IMR-90 (cell line): ENCODE measurements around the gene PINLYP. TPM values are rescaled to one million over a fixed set of nuclear protein-coding genes. Genes with fewer than 3 reads are reported as not detected.

Experiments used
- ATAC-seq: fragments of 200-7000 bp; cut with Tn5 transposase; 2 replicates; pipeline ENCODE4 v1.9.1; 2020; ENCODE audit warnings: low read depth, mild to moderate bottlenecking, moderate library complexity
- BruUV-seq: library from RNA; stranded (reverse); fragments of 400-500 nt; replicated peaks from 2 replicates; lab custom pipeline; 2021; lab: Mats Ljungman, UMichigan
- CTCF ChIA-PET: fragments of 300-600 bp; formaldehyde crosslinking; extraction: SDS; loops from one replicate; lab custom pipeline; 2021; ENCODE audit warnings: antibody characterized with exemption; lab: Yijun Ruan, JAX
- POLR2A ChIA-PET: fragments of 300-600 bp; sonication (Branson Sonifier 250); formaldehyde crosslinking; loops from one replicate; lab custom pipeline; 2022; ENCODE audit warnings: antibody characterized with exemption; ENCODE audit not compliant: unreplicated experiment; lab: Charles Lee
- DNase-seq: peaks from one replicate; pipeline ENCODE4 v3.0.0; 2013
- H2AFZ ChIP-seq: replicated peaks from 2 replicates; pipeline ENCODE3; 2013; ENCODE audit warnings: low read length, mild to moderate bottlenecking; ENCODE audit not compliant: poor library complexity
- H2AK5ac ChIP-seq: 2 replicates; pipeline ENCODE4 v1.6.1; 2013; ENCODE audit warnings: low read depth, low read length, inconsistent platforms
- H2AK9ac ChIP-seq: replicated peaks from 2 replicates; pipeline ENCODE3; 2013; ENCODE audit warnings: mild to moderate bottlenecking, low read depth, low read length, moderate library complexity; ENCODE audit not compliant: poor library complexity
- H2BK120ac ChIP-seq: 2 replicates; pipeline ENCODE4 v1.6.1; 2013; ENCODE audit warnings: low read depth, low read length, inconsistent platforms
- H2BK15ac ChIP-seq: 3 replicates; pipeline ENCODE4 v1.6.1; 2013; ENCODE audit warnings: low read depth, low read length, inconsistent platforms
- H2BK20ac ChIP-seq: 2 replicates; pipeline ENCODE4 v1.6.1; 2013; ENCODE audit warnings: low read depth, mild to moderate bottlenecking, inconsistent platforms, low read length, moderate library complexity
- H2BK5ac ChIP-seq: 2 replicates; pipeline ENCODE4 v1.6.1; 2013; ENCODE audit warnings: mild to moderate bottlenecking, low read depth, low read length, inconsistent platforms; ENCODE audit not compliant: poor library complexity, severe bottlenecking
- H3K14ac ChIP-seq: replicated peaks from 2 replicates; pipeline ENCODE4 v1.6.1; 2013; ENCODE audit warnings: low read depth, low read length, inconsistent platforms
- H3K18ac ChIP-seq: 2 replicates; pipeline ENCODE4 v1.6.1; 2013; ENCODE audit warnings: low read depth, low read length, control low read depth
- H3K23ac ChIP-seq: 2 replicates; pipeline ENCODE4 v1.6.1; 2013; ENCODE audit warnings: low read depth, low read length, inconsistent platforms
- H3K27ac ChIP-seq: 2 replicates; pipeline ENCODE4 v1.5.1; 2013; ENCODE audit warnings: mild to moderate bottlenecking, control low read depth, low read length; ENCODE audit not compliant: insufficient read depth
- H3K27me3 ChIP-seq: 2 replicates; pipeline ENCODE4 v1.6.1; 2013; ENCODE audit warnings: low read length; ENCODE audit not compliant: control insufficient read depth, insufficient read depth
- H3K36me3 ChIP-seq: 2 replicates; pipeline ENCODE4 v1.6.1; 2013; ENCODE audit warnings: low read length, mixed read lengths; ENCODE audit not compliant: control insufficient read depth, insufficient read depth
- H3K4ac ChIP-seq: 2 replicates; pipeline ENCODE4 v1.6.1; 2013; ENCODE audit warnings: low read depth, low read length, inconsistent platforms
- H3K4me1 ChIP-seq: 2 replicates; pipeline ENCODE4 v1.6.1; 2013; ENCODE audit warnings: low read length, mixed read lengths; ENCODE audit not compliant: control insufficient read depth, insufficient read depth
- H3K4me2 ChIP-seq: 2 replicates; pipeline ENCODE4 v1.6.1; 2013; ENCODE audit warnings: low read depth, mild to moderate bottlenecking, control low read depth, low read length, moderate library complexity
- H3K4me3 ChIP-seq: 2 replicates; pipeline ENCODE4 v1.5.1; 2013; ENCODE audit warnings: low read depth, mild to moderate bottlenecking, control low read depth, low read length, moderate library complexity; ENCODE audit not compliant: insufficient read depth
- H3K56ac ChIP-seq: 2 replicates; pipeline ENCODE4 v1.6.1; 2013; ENCODE audit warnings: low read length, inconsistent platforms; ENCODE audit not compliant: insufficient read depth; ENCODE audit errors: extremely low read depth
- H3K79me1 ChIP-seq, 2 experiments: 2 replicates each; pipeline ENCODE4 v1.6.1; 2013; ENCODE audit warnings: low read length in 2 of 2, inconsistent platforms in 1 of 2, low read depth in 1 of 2
- H3K9ac ChIP-seq: 2 replicates; pipeline ENCODE4 v1.6.1; 2013; ENCODE audit warnings: low read depth, low read length, control low read depth
- H3K9me1 ChIP-seq: 2 replicates; pipeline ENCODE4 v1.6.1; 2013; ENCODE audit warnings: low read length, inconsistent platforms; ENCODE audit not compliant: insufficient read depth
- H3K9me3 ChIP-seq: 2 replicates; pipeline ENCODE4 v1.6.1; 2013; ENCODE audit warnings: low read length; ENCODE audit not compliant: control insufficient read depth, insufficient read depth
- H4K20me1 ChIP-seq: 2 replicates; pipeline ENCODE4 v1.6.1; 2013; ENCODE audit warnings: low read length, inconsistent platforms; ENCODE audit not compliant: insufficient read depth
- H4K5ac ChIP-seq: 2 replicates; pipeline ENCODE4 v1.6.1; 2013; ENCODE audit warnings: mild to moderate bottlenecking, low read depth, low read length, control low read depth
- H4K8ac ChIP-seq, 2 experiments: 2 replicates each; pipeline ENCODE4 v1.6.1; 2013; ENCODE audit warnings: low read depth in 2 of 2, low read length in 2 of 2, control low read depth in 1 of 2, inconsistent platforms in 1 of 2
- H4K91ac ChIP-seq: 2 replicates; pipeline ENCODE4 v1.6.1; 2013; ENCODE audit warnings: low read depth, low read length, inconsistent platforms; ENCODE audit not compliant: insufficient read depth
- BHLHE40 ChIP-seq: fragments of 150-350 bp; IDR thresholded peaks from 2 replicates; pipeline ENCODE4 v1.6.1; 2016; ENCODE audit warnings: mild to moderate bottlenecking, low read depth, low read length
- CEBPB ChIP-seq: IDR thresholded peaks from 2 replicates; pipeline ENCODE4 v1.6.1; 2012; ENCODE audit warnings: low read depth, low read length, improper control_type of control experiment
- CHD1 ChIP-seq: IDR thresholded peaks from 2 replicates; pipeline ENCODE4 v1.6.1; 2012; ENCODE audit warnings: low read depth, low read length, improper control_type of control experiment
- ELK1 ChIP-seq: fragments of 150-350 bp; IDR thresholded peaks from 2 replicates; pipeline ENCODE4 v1.6.1; 2016; ENCODE audit warnings: low read depth, mild to moderate bottlenecking, low read length, moderate library complexity, borderline replicate concordance
- FOS ChIP-seq: fragments of 150-350 bp; IDR thresholded peaks from 2 replicates; pipeline ENCODE4 v1.6.1; 2016; ENCODE audit warnings: low read depth, low read length
- MAFK ChIP-seq: IDR thresholded peaks from 2 replicates; pipeline ENCODE4 v1.6.1; 2012; ENCODE audit warnings: low read depth, low read length, improper control_type of control experiment
- MAZ ChIP-seq: IDR thresholded peaks from 2 replicates; pipeline ENCODE4 v1.6.1; 2012; ENCODE audit warnings: low read depth, mild to moderate bottlenecking, low read length, improper control_type of control experiment, moderate library complexity, borderline replicate concordance
- MXI1 ChIP-seq: IDR thresholded peaks from 2 replicates; pipeline ENCODE4 v1.6.1; 2012; ENCODE audit warnings: low read depth, mild to moderate bottlenecking, low read length, moderate library complexity, borderline replicate concordance
- NFE2L2 ChIP-seq: fragments of 150-350 bp; IDR thresholded peaks from 2 replicates; pipeline ENCODE4 v1.6.1; 2016; ENCODE audit warnings: low read depth, mild to moderate bottlenecking, low read length
- POLR2A ChIP-seq: IDR thresholded peaks from 2 replicates; pipeline ENCODE4 v1.6.1; 2012; ENCODE audit warnings: mild to moderate bottlenecking, low read depth, low read length
- RAD21 ChIP-seq: IDR thresholded peaks from 2 replicates; pipeline ENCODE4 v1.6.1; 2012; ENCODE audit warnings: low read length, improper control_type of control experiment
- RCOR1 ChIP-seq: IDR thresholded peaks from 2 replicates; pipeline ENCODE4 v1.6.1; 2012; ENCODE audit warnings: mild to moderate bottlenecking, low read length, improper control_type of control experiment; ENCODE audit not compliant: insufficient replicate concordance
- RFX5 ChIP-seq: IDR thresholded peaks from 2 replicates; pipeline ENCODE4 v1.8.0; 2012; ENCODE audit warnings: low read depth, mild to moderate bottlenecking, low read length, moderate library complexity
- SMC3 ChIP-seq: fragments of 150-350 bp; IDR thresholded peaks from 2 replicates; pipeline ENCODE4 v1.6.1; 2016; ENCODE audit warnings: low read depth, mild to moderate bottlenecking, antibody characterized with exemption, low read length, moderate library complexity
- USF2 ChIP-seq: fragments of 150-350 bp; IDR thresholded peaks from 2 replicates; pipeline ENCODE4 v1.6.1; 2017; ENCODE audit warnings: mild to moderate bottlenecking, antibody characterized with exemption, low read length, low read depth
- WGBS, 2 experiments: methylation state at CpG; one replicate each; pipeline versions ENCODE4 v1.1.5 to v1.1.7; 2013; ENCODE audit warnings: missing lambda C conversion rate in 2 of 2; ENCODE audit not compliant: insufficient read length in 1 of 2; ENCODE audit errors: extremely low coverage in 2 of 2; 5-methylcytosine and 5-hydroxymethylcytosine counted together
- dilution Hi-C: fragments of 300-500 bp; cut with HindIII; formaldehyde crosslinking; loops from one replicate; pipeline ENCODE4 v1.14.3; 2018; ENCODE audit warnings: low sequenced_read_pairs; ENCODE audit not compliant: unreplicated experiment
- in situ Hi-C: fragments of 300-500 bp; cut with MboI; formaldehyde crosslinking; loops from 3 replicates; pipeline ENCODE4 v1.14.3; 2019; ENCODE audit warnings: low sequenced_read_pairs, inconsistent platforms, mixed read lengths
- intact Hi-C: fragments of 100-400 bp; cut with micrococcal nuclease; formaldehyde crosslinking; loops from 2 replicates; pipeline ENCODE4 v1.10.0; 2022
- polyA plus RNA-seq, 3 experiments: library from polyadenylated mRNA; depleted of rRNA; stranded (reverse); fragments of >200 nt; gene quantifications; 2 replicates each; pipeline ENCODE4 v1.2.3, GENCODE V29; 2012; ENCODE audit warnings: low replicate concordance in 1 of 3
- total RNA-seq: library from RNA; depleted of rRNA; stranded (reverse); fragments of >200 nt; gene quantifications from 2 replicates; pipeline ENCODE4 v1.2.3, GENCODE V29; 2012
- TF ChIP-seq, protein P1 (sequence below): conservative IDR thresholded peaks from 2 replicates; pipeline ENCODE4 v1.5.1; 2012; ENCODE audit warnings: mild to moderate bottlenecking, low read depth, low read length, improper control_type of control experiment

Gene PINLYP
- total and polyA plus RNA-seq, 2 of the 4 experiments (the other 2 are of a cell fraction), result 0.54 to 1.4 TPM

- no TSS peak for BruUV-seq
- Histone ChIP-seq H4K91ac (no peak overlapping the region), H3K4me2 (no peak overlapping the region), H3K18ac (no peak overlapping the region), H3K9ac (no peak overlapping the region), H3K4ac (no peak overlapping the region), H3K4me1 (no peaks in the 10 kb centered on the region), H3K56ac (no peak overlapping the region), H4K5ac (no peak overlapping the region), H3K9me3 (no peaks in the 10 kb centered on the region), H2BK120ac (no peak overlapping the region), H2AFZ (no peak overlapping the region), H3K23ac (no peak overlapping the region), H2AK5ac (no peak overlapping the region), H3K79me1 (no peaks in the 10 kb centered on the region), H4K8ac (no peak overlapping the region), H2BK20ac (no peak overlapping the region), H3K4me3 (no peak overlapping the region), H3K14ac (no peak overlapping the region), H4K20me1 (no peaks in the 10 kb centered on the region), H3K36me3 (no peaks in the 10 kb centered on the region), H3K27me3 (0 out of 2 replicates have a peak, but pooled peaks cover 2% of the 10 kb centered on the region), H2BK5ac (no peak overlapping the region), H2BK15ac (no peak overlapping the region), H2AK9ac (peak overlapping the region; percentile 23), H3K27ac (no peak overlapping the region), H3K9me1 (no peaks in the 10 kb centered on the region)
- 69% methylated on average over 7 of the region's 17 CpGs; no CpG with 5 or more reads in 1 of the 2 experiments for WGBS, 2 experiments
- no peak for ATAC-seq
- intact Hi-C loops, result no loop called here
- TF ChIP-seq POLR2A (no peak), ELK1 (no peak), CHD1 (no peak), MAZ (no peak), MAFK (no peak), RAD21 (no peak), RFX5 (no peak), FOS (no peak), NFE2L2 (no peak), SMC3 (no peak), CEBPB (no peak), BHLHE40 (no peak), MXI1 (no peak), USF2 (no peak), RCOR1 (no peak)
- TF ChIP-seq, protein P1, sequence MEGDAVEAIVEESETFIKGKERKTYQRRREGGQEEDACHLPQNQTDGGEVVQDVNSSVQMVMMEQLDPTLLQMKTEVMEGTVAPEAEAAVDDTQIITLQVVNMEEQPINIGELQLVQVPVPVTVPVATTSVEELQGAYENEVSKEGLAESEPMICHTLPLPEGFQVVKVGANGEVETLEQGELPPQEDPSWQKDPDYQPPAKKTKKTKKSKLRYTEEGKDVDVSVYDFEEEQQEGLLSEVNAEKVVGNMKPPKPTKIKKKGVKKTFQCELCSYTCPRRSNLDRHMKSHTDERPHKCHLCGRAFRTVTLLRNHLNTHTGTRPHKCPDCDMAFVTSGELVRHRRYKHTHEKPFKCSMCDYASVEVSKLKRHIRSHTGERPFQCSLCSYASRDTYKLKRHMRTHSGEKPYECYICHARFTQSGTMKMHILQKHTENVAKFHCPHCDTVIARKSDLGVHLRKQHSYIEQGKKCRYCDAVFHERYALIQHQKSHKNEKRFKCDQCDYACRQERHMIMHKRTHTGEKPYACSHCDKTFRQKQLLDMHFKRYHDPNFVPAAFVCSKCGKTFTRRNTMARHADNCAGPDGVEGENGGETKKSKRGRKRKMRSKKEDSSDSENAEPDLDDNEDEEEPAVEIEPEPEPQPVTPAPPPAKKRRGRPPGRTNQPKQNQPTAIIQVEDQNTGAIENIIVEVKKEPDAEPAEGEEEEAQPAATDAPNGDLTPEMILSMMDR, result no peak
- ChIA-PET POLR2A (no interaction called here), CTCF (no interaction called here)
- in situ Hi-C loops, result no loop called here
- no peak for DNase-seq
- dilution Hi-C loops, result no loop called here
These were observed 51.2 kb downstream of the PINLYP start for GRCh38 chr19:43626838-43627237.
